K562 (cell line): Measurements from ENCODE around the gene COL24A1. TPM values are rescaled to one million over a fixed set of nuclear protein-coding genes. Genes with fewer than 3 reads are reported as not detected.

ENCODE experiments used
- ATAC-seq: fragments of 200-7000 bp; cut with Tn5 transposase; 3 replicates; pipeline ENCODE4 v1.9.1; 2020; ENCODE audit warnings: moderate library complexity
- BruUV-seq: library from RNA; stranded (reverse); fragments of 400-500 nt; replicated peaks from 2 replicates; lab custom pipeline; 2021; lab: Mats Ljungman, UMichigan
- CTCF ChIA-PET: fragments of 300-600 bp; formaldehyde crosslinking; extraction: SDS; loops from one replicate; lab custom pipeline; 2021; ENCODE audit warnings: low intra/inter-chr PET ratio; lab: Yijun Ruan, JAX
- POLR2A ChIA-PET: fragments of 300-600, 350-650 bp; sonication (Branson Sonifier 250); formaldehyde crosslinking; extraction: SDS; loops from one replicate; lab custom pipeline; 2021; ENCODE audit warnings: antibody characterized with exemption, inconsistent platforms; lab: Yijun Ruan, JAX
- DNase-seq, 4 experiments: peaks; one replicate each; pipeline versions ENCODE4 v3.0.0 to v3.0.0-alpha.2; 2011 to 2018; ENCODE audit warnings: low spot score in 3 of 4, mixed read lengths in 3 of 4; ENCODE audit errors: extremely low read depth in 1 of 4
- FAIRE-seq: peaks from 2 replicates; lab custom pipeline; 2011; peaks lifted over from hg19 to GRCh38; lab: Jason Lieb, UNC
- H2AFZ ChIP-seq: 2 replicates; pipeline ENCODE4 v1.6.0; 2011; ENCODE audit warnings: low read depth, low read length, control low read depth, inconsistent platforms
- H3K27ac ChIP-seq: fragments of 200-600 bp; 3 replicates; pipeline ENCODE4 v1.8.0; 2011; ENCODE audit warnings: low read depth, mild to moderate bottlenecking, control low read depth, inconsistent platforms, low read length, moderate library complexity, mixed read lengths; ENCODE audit errors: extremely low read depth
- H3K27me3 ChIP-seq, 2 experiments: fragments of 300-600 bp in 1 of 2; 2 replicates in 1 of 2; 3 replicates in 1 of 2; pipeline versions ENCODE4 v1.6.0 to v1.8.0; 2011; ENCODE audit warnings: inconsistent platforms in 2 of 2, low read length in 2 of 2, mild to moderate bottlenecking in 1 of 2, mixed read lengths in 1 of 2, moderate library complexity in 1 of 2; ENCODE audit not compliant: control insufficient read depth in 2 of 2, insufficient read depth in 2 of 2
- H3K36me3 ChIP-seq: fragments of 300-600 bp; 3 replicates; pipeline ENCODE4 v1.8.0; 2011; ENCODE audit warnings: mild to moderate bottlenecking, low read length, inconsistent platforms; ENCODE audit not compliant: control insufficient read depth, insufficient read depth
- H3K4me1 ChIP-seq, 2 experiments: fragments of 200-600 bp in 1 of 2; replicated peaks in 1 of 2; 2 replicates in 1 of 2; 3 replicates in 1 of 2; pipeline versions ENCODE4 v1.5.1 to v1.8.0; 2011; ENCODE audit warnings: inconsistent platforms in 2 of 2, low read length in 2 of 2, mild to moderate bottlenecking in 1 of 2, mixed read lengths in 1 of 2, moderate library complexity in 1 of 2; ENCODE audit not compliant: control insufficient read depth in 2 of 2, insufficient read depth in 2 of 2
- H3K4me2 ChIP-seq: 2 replicates; pipeline ENCODE4 v1.6.1; 2011; ENCODE audit warnings: low read length, control low read depth, inconsistent platforms, mixed read lengths; ENCODE audit not compliant: insufficient read depth
- H3K4me3 ChIP-seq: fragments of 200-600 bp; sonication (generic), shearing (Covaris generic); 2 replicates; pipeline ENCODE4 v1.5.1; 2016; ENCODE audit warnings: control low read depth, inconsistent platforms
- H3K79me2 ChIP-seq: fragments of 200-600 bp; 3 replicates; pipeline ENCODE4 v1.8.0; 2011; ENCODE audit warnings: low read length, inconsistent platforms; ENCODE audit not compliant: control insufficient read depth, insufficient read depth
- H3K9ac ChIP-seq, 2 experiments: 2 replicates each; pipeline versions ENCODE4 v1.6.0 to v1.6.1; 2011; ENCODE audit warnings: low read depth in 2 of 2, low read length in 2 of 2, control low read depth in 1 of 2, inconsistent platforms in 1 of 2, mild to moderate bottlenecking in 1 of 2, mixed read lengths in 1 of 2; ENCODE audit not compliant: insufficient read depth in 1 of 2
- H3K9me1 ChIP-seq: one replicate; pipeline ENCODE4 v1.6.0; 2011; ENCODE audit warnings: inconsistent platforms, mild to moderate bottlenecking, low read length, moderate library complexity; ENCODE audit not compliant: control insufficient read depth, insufficient read depth
- H3K9me3 ChIP-seq: replicated peaks from 2 replicates; pipeline ENCODE4 v1.5.1; 2011; ENCODE audit warnings: low read depth, low read length, inconsistent platforms; ENCODE audit not compliant: control insufficient read depth, insufficient read depth
- H4K20me1 ChIP-seq: replicated peaks from 2 replicates; pipeline ENCODE4 v1.6.1; 2011; ENCODE audit warnings: low read length, inconsistent platforms, mixed read lengths; ENCODE audit not compliant: control insufficient read depth, insufficient read depth
- CTBP1 ChIP-seq: fragments of 450-650 bp; IDR thresholded peaks from 2 replicates; pipeline ENCODE4 v1.6.1; 2016; ENCODE audit warnings: borderline replicate concordance
- FUS ChIP-seq: fragments of 200-400 bp; formaldehyde crosslinking; optimal IDR thresholded peaks from 2 replicates; pipeline ENCODE3; 2017; ENCODE audit warnings: low read depth, low read length
- HCFC1 ChIP-seq: IDR thresholded peaks from 2 replicates; pipeline ENCODE4 v1.6.1; 2012; ENCODE audit warnings: low read depth, low read length, improper control_type of control experiment
- ILF3 ChIP-seq: fragments of 450-650 bp; IDR thresholded peaks from 2 replicates; pipeline ENCODE4 v1.6.1; 2018; ENCODE audit warnings: antibody characterized with exemption, mild to moderate bottlenecking, moderate library complexity, borderline replicate concordance
- ILK ChIP-seq: fragments of 450-650 bp; IDR thresholded peaks from 2 replicates; pipeline ENCODE4 v1.6.1; 2016; ENCODE audit warnings: missing genetic modification characterization, low read depth, mild to moderate bottlenecking, missing compliant biosample characterization, moderate library complexity, borderline replicate concordance
- MEF2A ChIP-seq: IDR thresholded peaks from 2 replicates; pipeline ENCODE4 v1.6.1; 2011; ENCODE audit warnings: low read depth, mild to moderate bottlenecking, low read length, moderate library complexity; ENCODE audit not compliant: control insufficient read depth
- PHF21A ChIP-seq: fragments of 450-650 bp; IDR thresholded peaks from 2 replicates; pipeline ENCODE4 v1.6.1; 2017; ENCODE audit warnings: low read depth, borderline replicate concordance
- TCF3 ChIP-seq: sonication (generic); formaldehyde crosslinking; IDR thresholded peaks from 2 replicates; pipeline ENCODE4 v1.4.0; 2020; ENCODE audit warnings: mild to moderate bottlenecking, missing genetic modification reagents
- TCFL5 ChIP-seq: fragments of 250-450 bp; sonication (Bioruptor Pico); conservative IDR thresholded peaks from 2 replicates; pipeline ENCODE4 v1.6.1; 2021; ENCODE audit warnings: mild to moderate bottlenecking, moderate library complexity, matching md5 sums
- WHSC1 ChIP-seq: IDR thresholded peaks from one replicate; pipeline ENCODE4 v1.6.1; 2012; ENCODE audit warnings: low read length, control low read depth, inconsistent platforms
- ZC3H4 ChIP-seq: sonication (generic); formaldehyde crosslinking; IDR thresholded peaks from 2 replicates; pipeline ENCODE4 v1.9.0; 2021; ENCODE audit warnings: missing genetic modification reagents, borderline replicate concordance
- ZNF165 ChIP-seq: fragments of 250-450 bp; sonication (Bioruptor Pico); IDR thresholded peaks from 2 replicates; pipeline ENCODE4 v1.4.0; 2020; ENCODE audit warnings: borderline replicate concordance
- ZNF324 ChIP-seq: fragments of 250-450 bp; sonication (Bioruptor Pico); IDR thresholded peaks from 2 replicates; pipeline ENCODE4 v1.4.0; 2020; ENCODE audit warnings: mild to moderate bottlenecking
- ZNF764 ChIP-seq: fragments of 250-450 bp; sonication (Bioruptor Pico); IDR thresholded peaks from 2 replicates; pipeline ENCODE4 v1.4.0; 2020; ENCODE audit warnings: low read depth, mild to moderate bottlenecking, moderate library complexity
- ZNF780A ChIP-seq: fragments of 250-450 bp; sonication (Bioruptor Pico); IDR thresholded peaks from 2 replicates; pipeline ENCODE4 v1.5.0; 2021; ENCODE audit warnings: mild to moderate bottlenecking
- ZNF785 ChIP-seq: fragments of 250-450 bp; sonication (Bioruptor Pico); IDR thresholded peaks from 2 replicates; pipeline ENCODE4 v1.4.0; 2020; ENCODE audit warnings: mild to moderate bottlenecking
- WGBS: fragments of 100-300 bp; shearing (Covaris generic); methylation state at CpG from one replicate; pipeline ENCODE4 v1.1.6; 2016; ENCODE audit warnings: low coverage, mixed read lengths; ENCODE audit not compliant: insufficient coverage; ENCODE audit errors: missing lambda C conversion rate; 5-methylcytosine and 5-hydroxymethylcytosine counted together
- in situ Hi-C: fragments of 300-500 bp; cut with MboI; formaldehyde crosslinking; loops from 4 replicates; pipeline ENCODE4 v1.15.0; 2018; ENCODE audit warnings: inconsistent platforms, mixed read lengths
- intact Hi-C: fragments of 100-400 bp; cut with micrococcal nuclease; formaldehyde crosslinking; loops from 2 replicates; pipeline ENCODE4 v1.14.2; 2022
- polyA plus RNA-seq, 8 experiments: library from polyadenylated mRNA; depleted of rRNA in 4 of 8; stranded (reverse) in 5 of 8; unstranded in 3 of 8; fragments of >200 nt; fragmentation: Nextera tagmentation in 2 of 8; fragmentation: Illumina TruSeq in 1 of 8; extraction: Ambion mirVana in 2 of 8; extraction: Trizol in 1 of 8; gene quantifications; 2 replicates each; pipeline versions ENCODE4 v1.2.1 to v1.2.3, GENCODE V29; 2011 to 2014; ENCODE audit warnings: inconsistent platforms in 1 of 8, missing spikeins in 1 of 8
- total RNA-seq, 7 experiments: library from RNA; depleted of rRNA in 6 of 7; stranded (reverse); fragments of >200 nt in 6 of 7; fragmentation: Illumina TruSeq in 2 of 7; extraction: Trizol in 2 of 7; gene quantifications; 2 replicates each; pipeline versions ENCODE4 v1.2.1 to v1.2.3, GENCODE V29; 2011 to 2021; ENCODE audit warnings: low replicate concordance in 1 of 7
- TF ChIP-seq, protein P1 (sequence below): sonication (generic); IDR thresholded peaks from 2 replicates; pipeline ENCODE4 v1.6.1; 2016
- TF ChIP-seq, protein P2 (sequence below): IDR thresholded peaks from 2 replicates; pipeline ENCODE4 v1.6.1; 2012; ENCODE audit warnings: low read depth, low read length, improper control_type of control experiment, borderline replicate concordance
- TF ChIP-seq, protein P3 (sequence below): fragments of 450-650 bp; IDR thresholded peaks from 2 replicates; pipeline ENCODE4 v1.6.1; 2017; ENCODE audit warnings: mild to moderate bottlenecking, moderate library complexity

The COL24A1 gene
- total and polyA plus RNA-seq, 9 of the 15 experiments (the other 6 are each of a cell fraction or from before 2014, with no cell fraction given): 0.01 to 0.06 (median 0.03) TPM; not detected in 2

DNA sequence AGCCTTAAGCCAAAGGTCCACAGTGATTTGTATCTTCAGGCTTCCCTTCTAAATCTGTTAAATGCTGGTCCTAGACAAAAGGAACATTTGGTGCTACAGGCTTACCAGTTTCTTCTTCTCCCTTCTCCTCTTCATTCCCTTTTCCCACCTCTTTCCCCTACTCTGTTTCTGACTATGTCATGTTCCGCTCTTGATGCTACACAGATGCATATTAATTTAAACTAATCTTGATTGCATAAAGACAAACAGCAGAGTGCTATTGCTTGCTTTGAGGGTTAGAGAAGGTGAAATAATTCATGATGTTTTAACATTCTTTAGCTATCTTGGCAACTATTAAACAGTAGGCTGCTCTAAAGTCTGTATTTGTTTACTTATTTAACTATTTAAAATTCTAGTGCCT, 34.3 kb upstream of the COL24A1 start:
- ChIA-PET POLR2A (no interaction called here), CTCF (no interaction called here)
- Histone ChIP-seq H4K20me1 (no peaks in the 10 kb centered on the region), H3K79me2 (no peaks in the 10 kb centered on the region), H3K9ac (no peak overlapping the region), H3K36me3 (no peaks in the 10 kb centered on the region), H3K27ac (no peak overlapping the region), H3K4me2 (no peak overlapping the region), H3K4me1 (no peaks in the 10 kb centered on the region), H3K4me3 (no peak overlapping the region), H2AFZ (no peak overlapping the region), H3K9me3 (no peaks in the 10 kb centered on the region), H3K27me3 (no peaks in the 10 kb centered on the region), H3K9me1 (no peaks in the 10 kb centered on the region)
- TF ChIP-seq ZNF785 (CRISPR knock-in tag): no peak
- TF ChIP-seq ILK (tag): no peak
- TF ChIP-seq WHSC1: no peak
- no peak for TF ChIP-seq TCFL5 (CRISPR knock-in tag)
- no peak for TF ChIP-seq HCFC1
- TF ChIP-seq ILF3: no peak
- TF ChIP-seq, protein P1, sequence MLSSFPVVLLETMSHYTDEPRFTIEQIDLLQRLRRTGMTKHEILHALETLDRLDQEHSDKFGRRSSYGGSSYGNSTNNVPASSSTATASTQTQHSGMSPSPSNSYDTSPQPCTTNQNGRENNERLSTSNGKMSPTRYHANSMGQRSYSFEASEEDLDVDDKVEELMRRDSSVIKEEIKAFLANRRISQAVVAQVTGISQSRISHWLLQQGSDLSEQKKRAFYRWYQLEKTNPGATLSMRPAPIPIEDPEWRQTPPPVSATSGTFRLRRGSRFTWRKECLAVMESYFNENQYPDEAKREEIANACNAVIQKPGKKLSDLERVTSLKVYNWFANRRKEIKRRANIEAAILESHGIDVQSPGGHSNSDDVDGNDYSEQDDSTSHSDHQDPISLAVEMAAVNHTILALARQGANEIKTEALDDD: no peak
- no peak for TF ChIP-seq PHF21A
- no peak for TF ChIP-seq ZNF780A
- no peak for TF ChIP-seq ZC3H4 (CRISPR knock-in tag)
- no peak for TF ChIP-seq ZNF324
- TF ChIP-seq, protein P2, sequence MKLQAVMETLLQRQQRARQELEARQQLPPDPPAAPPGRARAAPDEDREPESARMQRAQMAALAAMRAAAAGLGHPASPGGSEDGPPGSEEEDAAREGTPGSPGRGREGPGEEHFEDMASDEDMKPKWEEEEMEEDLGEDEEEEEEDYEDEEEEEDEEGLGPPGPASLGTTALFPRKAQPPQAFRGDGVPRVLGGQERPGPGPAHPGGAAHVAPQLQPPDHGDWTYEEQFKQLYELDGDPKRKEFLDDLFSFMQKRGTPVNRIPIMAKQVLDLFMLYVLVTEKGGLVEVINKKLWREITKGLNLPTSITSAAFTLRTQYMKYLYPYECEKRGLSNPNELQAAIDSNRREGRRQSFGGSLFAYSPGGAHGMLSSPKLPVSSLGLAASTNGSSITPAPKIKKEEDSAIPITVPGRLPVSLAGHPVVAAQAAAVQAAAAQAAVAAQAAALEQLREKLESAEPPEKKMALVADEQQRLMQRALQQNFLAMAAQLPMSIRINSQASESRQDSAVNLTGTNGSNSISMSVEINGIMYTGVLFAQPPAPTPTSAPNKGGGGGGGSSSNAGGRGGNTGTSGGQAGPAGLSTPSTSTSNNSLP: no peak
- TF ChIP-seq FUS: no peak
- TF ChIP-seq ZNF165 (CRISPR knock-in tag): no peak
- TF ChIP-seq TCF3: no peak
- TF ChIP-seq, protein P3, sequence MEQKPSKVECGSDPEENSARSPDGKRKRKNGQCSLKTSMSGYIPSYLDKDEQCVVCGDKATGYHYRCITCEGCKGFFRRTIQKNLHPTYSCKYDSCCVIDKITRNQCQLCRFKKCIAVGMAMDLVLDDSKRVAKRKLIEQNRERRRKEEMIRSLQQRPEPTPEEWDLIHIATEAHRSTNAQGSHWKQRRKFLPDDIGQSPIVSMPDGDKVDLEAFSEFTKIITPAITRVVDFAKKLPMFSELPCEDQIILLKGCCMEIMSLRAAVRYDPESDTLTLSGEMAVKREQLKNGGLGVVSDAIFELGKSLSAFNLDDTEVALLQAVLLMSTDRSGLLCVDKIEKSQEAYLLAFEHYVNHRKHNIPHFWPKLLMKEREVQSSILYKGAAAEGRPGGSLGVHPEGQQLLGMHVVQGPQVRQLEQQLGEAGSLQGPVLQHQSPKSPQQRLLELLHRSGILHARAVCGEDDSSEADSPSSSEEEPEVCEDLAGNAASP: no peak
- no peak for TF ChIP-seq ZNF764 (CRISPR knock-in tag)
- no peak for TF ChIP-seq MEF2A
- TF ChIP-seq CTBP1: no peak
- no peak for DNase-seq
- intact Hi-C loops: no loop called here
- no TSS peak for BruUV-seq
- in situ Hi-C loops: no loop called here
- no peak for FAIRE-seq
- WGBS: 0% methylated on average over 1 of the region's 1 CpG
- no peak for ATAC-seq
